ENCODE measurements around the gene POLR1C.

DNA sequence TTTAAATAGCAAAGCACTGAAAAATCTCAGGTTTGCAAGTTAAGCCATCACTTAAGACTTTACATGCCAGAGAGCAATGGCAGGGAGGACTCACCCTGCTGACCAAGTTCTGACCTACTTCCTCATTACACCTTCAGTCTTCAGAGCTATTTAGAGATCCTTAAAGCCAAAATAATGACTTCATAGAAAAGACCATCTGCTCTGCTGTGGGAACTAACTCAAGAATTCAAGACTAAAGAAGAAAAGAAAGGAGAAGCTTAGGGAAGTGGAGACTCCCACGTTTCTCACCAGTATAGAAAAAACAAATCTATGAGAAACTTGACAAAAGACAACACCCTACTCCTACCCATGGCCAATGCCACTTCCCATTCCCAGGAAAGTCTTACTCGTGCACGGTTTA, 30.3 kb downstream of the POLR1C start:
- TF ChIP-seq CTCF (IDR thresholded peaks at IDR 0.05; ENCODE audit: low read length): no peak
- no peak for TF ChIP-seq EZH2phosphoT487 (IDR thresholded peaks at IDR 0.05; ENCODE audit: low read length)
- no peak for TF ChIP-seq EZH2 (optimal IDR thresholded peaks at IDR 0.05; ENCODE audit: low read depth, low read length)
